ENCODE measurements around the gene SLC13A2.

SLC13A2 gene

GRCh38 chr17:28499684-28500357 lies 26.4 kb downstream of the SLC13A2 start:
- H3K4me3 ChIP-seq (ENCODE audit: low read depth, low read length): no peak overlapping the region
- no peak for DNase-seq (ENCODE audit: low read depth)
- in situ Hi-C loops (cut with HindIII; ENCODE audit: low sequenced_read_pairs): loop anchor here (5.0 kb wide), 1 partner anchor 47 kb away; no protein-coding TSS in a partner anchor
- TF ChIP-seq, protein P1, sequence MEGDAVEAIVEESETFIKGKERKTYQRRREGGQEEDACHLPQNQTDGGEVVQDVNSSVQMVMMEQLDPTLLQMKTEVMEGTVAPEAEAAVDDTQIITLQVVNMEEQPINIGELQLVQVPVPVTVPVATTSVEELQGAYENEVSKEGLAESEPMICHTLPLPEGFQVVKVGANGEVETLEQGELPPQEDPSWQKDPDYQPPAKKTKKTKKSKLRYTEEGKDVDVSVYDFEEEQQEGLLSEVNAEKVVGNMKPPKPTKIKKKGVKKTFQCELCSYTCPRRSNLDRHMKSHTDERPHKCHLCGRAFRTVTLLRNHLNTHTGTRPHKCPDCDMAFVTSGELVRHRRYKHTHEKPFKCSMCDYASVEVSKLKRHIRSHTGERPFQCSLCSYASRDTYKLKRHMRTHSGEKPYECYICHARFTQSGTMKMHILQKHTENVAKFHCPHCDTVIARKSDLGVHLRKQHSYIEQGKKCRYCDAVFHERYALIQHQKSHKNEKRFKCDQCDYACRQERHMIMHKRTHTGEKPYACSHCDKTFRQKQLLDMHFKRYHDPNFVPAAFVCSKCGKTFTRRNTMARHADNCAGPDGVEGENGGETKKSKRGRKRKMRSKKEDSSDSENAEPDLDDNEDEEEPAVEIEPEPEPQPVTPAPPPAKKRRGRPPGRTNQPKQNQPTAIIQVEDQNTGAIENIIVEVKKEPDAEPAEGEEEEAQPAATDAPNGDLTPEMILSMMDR (IDR thresholded peaks at IDR 0.05; ENCODE audit: low read depth, low read length, missing control alignments): no peak

GRCh38 chr17:28500712-28501379 lies 27.4 kb downstream of the SLC13A2 start:
- TF ChIP-seq, protein P1 (IDR thresholded peaks at IDR 0.05; ENCODE audit: low read depth, low read length, missing control alignments): no peak
- in situ Hi-C loops (cut with HindIII; ENCODE audit: low sequenced_read_pairs): no loop called here
- DNase-seq (ENCODE audit: low read depth): no peak
- no peak overlapping the region for H3K4me3 ChIP-seq (ENCODE audit: low read depth, low read length)

DNA sequence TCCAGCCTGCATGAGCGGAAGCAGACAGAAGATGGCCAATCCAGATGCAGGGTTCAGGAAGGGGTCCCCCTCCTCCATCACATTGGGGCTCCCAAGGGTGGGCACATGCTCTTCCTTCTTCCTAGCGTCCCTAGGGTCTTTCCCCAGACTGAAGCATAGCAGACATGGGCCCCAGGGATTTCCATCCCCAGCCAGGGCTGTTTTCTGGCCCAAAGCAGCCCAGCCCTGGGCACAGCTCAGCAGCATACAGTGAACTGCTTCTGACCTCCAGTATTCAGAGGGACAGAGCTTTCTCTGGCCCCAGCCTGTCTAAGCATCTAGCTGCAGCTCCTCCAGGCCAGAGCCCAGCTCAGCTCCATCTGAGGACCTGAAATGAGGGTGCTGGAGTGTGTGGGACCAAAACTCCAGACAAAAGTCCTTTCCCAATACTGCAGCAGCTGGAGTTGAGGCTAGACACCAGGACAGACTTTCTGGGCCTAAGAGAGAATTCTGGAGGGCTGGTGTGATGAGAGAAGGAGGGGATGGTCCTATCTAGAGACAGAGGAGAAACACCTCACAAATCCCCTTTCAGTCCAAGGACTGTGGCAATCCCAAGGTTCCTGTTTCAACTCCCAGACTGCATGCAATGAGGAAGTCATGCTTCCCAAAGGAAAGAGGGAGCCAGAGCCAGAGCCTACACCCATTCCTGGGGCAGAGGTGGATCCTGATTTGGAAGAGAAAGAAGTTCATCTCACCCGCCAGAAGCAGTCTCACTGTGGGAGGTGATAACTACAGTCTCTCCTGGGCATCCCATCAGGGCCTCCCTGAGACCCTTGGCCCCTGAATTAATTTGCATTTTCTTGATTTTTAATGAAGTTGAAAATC lies 28.2 kb downstream of the SLC13A2 start:
- TF ChIP-seq, protein P1 (IDR thresholded peaks at IDR 0.05; ENCODE audit: low read depth, low read length, missing control alignments): no peak

DNA sequence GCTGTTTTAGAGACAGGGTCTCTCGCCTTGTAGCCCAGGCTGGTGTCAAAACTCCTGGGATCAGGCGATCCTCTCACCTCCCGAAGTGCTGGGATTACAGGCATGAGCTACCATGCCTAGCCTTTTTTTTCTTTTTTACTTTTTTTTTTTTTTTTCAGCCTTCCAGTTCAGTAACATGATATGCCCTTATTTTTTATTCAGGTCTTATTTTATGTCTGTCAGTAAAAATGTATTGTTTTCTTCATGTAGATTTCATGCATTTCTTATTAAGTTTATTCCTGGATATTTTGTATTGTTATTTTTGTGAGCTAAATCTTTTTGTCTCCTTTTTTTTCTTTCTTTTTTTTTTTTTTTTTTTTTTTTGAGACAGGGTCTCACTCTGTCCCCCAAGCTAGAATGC lies 30.0 kb downstream of the SLC13A2 start:
- TF ChIP-seq, protein P1 (IDR thresholded peaks at IDR 0.05; ENCODE audit: low read depth, low read length, missing control alignments): no peak
- H3K4me3 ChIP-seq (ENCODE audit: low read depth, low read length): no peak overlapping the region
- in situ Hi-C loops (cut with HindIII; ENCODE audit: low sequenced_read_pairs): no loop called here
- no peak for DNase-seq (ENCODE audit: low read depth)

More for the DNA sequence above, 28.2 kb downstream of the SLC13A2 start:
- no peak for DNase-seq (ENCODE audit: low read depth)
- H3K4me3 ChIP-seq (ENCODE audit: low read depth, low read length): no peak overlapping the region
- in situ Hi-C loops (cut with HindIII; ENCODE audit: low sequenced_read_pairs): no loop called here

DNA sequence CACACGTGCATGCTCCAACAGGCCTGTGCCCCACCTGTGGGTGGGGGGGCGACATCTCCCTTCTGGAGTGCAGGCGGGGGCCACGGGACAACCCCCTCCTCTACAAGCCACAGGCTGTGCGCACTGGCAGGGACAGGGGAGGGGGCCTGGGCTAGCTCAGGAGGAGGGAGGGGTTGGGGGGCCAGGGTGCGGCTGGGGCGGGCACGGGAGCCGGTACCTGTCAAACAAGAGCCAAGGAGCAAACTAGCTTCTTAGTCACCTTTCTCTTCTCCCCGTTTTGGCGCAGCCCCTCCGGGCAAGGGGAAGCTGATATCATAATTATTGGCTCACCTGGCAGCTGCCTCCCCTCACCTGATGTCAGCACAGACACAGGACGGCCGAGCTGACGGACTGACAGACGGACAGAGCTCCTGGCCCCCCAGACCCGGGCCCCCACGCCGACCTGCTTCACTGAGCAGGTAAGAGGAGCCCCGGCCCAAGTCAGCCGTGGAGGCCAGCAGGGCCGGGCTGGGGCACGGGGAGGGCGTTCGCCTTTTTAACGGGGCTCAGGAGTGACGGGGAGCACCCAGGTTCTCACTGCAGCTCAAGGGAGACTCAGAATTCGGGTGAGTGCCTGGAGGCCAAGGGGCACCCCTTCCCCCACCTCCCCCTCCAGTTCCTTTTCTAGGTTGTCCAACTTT lies 32.7 kb downstream of the SLC13A2 start, which contains the start of gene FOXN1:
Gene FOXN1, plus strand, starts transcription at position 363 of the 680 bp plus-strand sequence. CDS start 17,622 bp downstream, outside the sequence.
- DNase-seq (ENCODE audit: low read depth): no peak
- in situ Hi-C loops (cut with HindIII; ENCODE audit: low sequenced_read_pairs): no loop called here
- no peak within 1 kb of the TSS for H3K4me3 ChIP-seq (ENCODE audit: low read depth, low read length)

More for the DNA sequence above, 32.7 kb downstream of the SLC13A2 start, which contains the start of gene FOXN1:
- TF ChIP-seq, protein P1 (IDR thresholded peaks at IDR 0.05; ENCODE audit: low read depth, low read length, missing control alignments): no peak

Data from astrocyte of the cerebellum (primary cell).